ELR (cell line): ENCODE data around the gene TRIM65.
A peak's percentile ranks its signal among the peaks of the same experiment; 100 is the strongest.
"Not testable (repeated sequence)": the region's sequence is repeated elsewhere in the genome, so short reads cannot be mapped to it uniquely, and the experiment has no call there.

ENCODE experiments used
- DNase-seq: peaks from one replicate; pipeline ENCODE4 v3.0.0-alpha.2; 2015; ENCODE audit warnings: low read depth

The TRIM65 gene

DNA sequence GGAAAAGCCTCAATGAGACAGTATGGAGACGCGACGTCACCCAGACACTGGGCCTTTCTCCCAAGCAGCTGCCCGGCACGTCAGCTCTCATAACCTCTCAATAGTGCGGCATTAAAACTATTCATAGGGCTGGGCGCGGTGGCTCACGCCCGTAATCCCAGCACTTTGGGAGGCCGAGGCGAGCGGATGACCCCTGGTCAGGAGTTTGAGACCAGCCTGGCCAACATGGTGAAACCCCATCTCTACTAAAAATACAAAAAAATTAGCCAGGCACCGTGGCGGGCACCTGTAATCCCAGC lies 45.1 kb downstream of the TRIM65 start:
- DNase-seq, result not testable (repeated sequence)

DNA sequence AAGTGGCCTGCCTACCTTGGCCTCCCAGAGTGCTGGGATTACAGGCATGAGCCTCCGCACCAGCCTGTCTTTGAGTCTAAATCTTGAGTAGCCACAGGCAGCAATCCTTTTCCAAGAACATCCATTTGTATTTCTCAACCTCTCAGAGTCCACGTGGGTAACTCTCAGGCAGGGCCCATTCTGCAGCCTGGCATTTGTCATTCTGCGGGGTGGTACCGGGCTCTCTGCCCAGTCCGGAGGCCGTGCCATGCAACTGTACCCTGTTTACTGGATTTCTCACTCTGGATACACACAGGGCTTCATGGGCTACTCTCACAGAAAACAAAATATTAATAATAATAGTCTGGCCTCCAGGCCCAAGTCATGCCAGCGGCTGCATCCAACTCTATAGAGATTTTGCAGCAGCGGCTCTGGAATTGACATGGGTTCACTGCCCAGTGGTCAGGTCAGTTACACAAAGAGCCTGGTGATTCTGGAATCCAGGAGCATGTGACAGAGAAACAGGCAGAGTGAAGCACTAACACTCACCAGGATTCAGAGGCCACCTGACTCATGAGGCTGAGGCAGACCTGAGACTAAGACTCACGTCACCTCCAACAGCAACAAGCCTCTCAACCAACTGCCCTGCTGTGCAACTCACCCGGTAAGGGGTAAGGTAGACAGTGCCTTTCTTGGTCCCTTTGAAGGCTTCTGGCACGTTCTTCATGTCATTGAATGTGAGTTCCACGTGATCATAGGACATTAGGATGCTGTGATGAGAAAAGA lies 45.6 kb downstream of the TRIM65 start:
- peak; percentile 42 for DNase-seq

DNA sequence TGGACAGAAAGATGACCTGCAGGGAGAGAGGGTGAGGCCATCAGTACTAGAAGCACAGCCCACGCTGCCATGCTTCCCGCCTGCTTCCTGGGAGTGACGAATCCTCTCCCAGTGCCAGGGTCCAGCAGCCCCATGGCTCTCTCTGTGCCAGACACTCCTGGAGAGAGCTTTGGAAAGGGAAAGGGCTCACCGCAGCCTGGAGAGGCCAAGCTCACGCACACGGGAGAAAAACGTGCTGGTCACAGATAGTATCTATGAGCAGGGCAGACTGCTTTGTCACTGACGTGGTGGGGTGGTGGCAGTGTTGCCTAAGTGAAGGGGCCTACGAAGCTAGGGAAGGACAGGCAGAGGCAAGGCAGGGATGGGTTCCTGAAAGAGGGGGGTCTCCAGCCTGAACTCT lies 47.0 kb downstream of the TRIM65 start:
- no peak for DNase-seq

DNA sequence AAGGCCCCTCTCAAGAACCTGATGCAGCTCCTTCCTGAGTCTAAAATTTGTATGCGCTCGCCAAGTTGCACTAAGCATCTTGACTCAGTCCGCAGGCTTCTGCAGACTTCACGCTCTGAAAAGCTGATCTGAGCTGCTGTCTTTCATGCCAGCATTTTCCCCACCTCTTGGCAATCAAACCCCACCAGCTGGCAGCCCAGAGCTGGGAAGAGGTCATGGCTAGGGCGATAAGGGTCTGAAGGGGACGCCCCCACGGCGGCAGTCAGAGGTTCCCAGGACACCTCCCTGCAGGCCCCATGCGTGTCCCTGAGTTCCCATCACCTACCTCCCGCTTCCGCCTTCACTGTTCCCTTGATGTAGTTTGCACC lies 47.5 kb downstream of the TRIM65 start:
- DNase-seq, result no peak

DNA sequence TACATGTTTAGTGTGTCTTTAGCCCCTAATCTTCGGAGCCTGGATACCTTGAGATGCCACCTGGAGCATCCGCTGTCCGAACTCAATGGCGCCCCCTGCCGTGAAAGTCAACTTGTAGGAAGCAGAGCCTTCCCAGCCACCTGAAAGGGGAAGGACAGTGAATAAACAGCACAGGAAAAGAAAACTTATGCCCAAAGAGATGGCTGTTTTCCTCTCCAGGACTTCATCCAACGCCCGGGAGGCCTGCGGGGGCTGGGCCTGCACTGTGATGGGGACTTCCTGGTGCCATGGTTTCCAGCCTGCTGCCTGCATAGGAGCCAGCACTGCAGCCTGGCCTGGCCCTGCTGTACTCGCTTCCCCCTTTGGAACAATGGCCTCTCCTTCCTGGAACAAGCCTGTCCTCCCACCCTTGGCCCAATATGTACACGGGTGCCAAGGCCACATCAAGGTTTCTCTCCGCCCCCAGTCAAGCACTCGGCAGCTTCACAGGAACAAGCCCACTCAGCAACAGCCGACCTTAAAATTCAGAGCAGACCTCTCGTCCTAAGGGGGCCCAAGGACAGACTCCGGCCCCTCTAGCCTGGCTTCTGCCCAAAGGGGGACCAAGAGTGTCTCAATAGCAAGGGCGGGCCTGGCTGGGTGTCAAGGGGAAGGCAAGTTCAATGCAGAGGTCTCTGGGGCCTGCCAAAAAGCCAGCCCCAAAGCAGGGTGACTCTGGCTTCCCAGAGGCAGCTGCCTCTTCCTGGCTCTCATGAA lies 48.0 kb downstream of the TRIM65 start:
- DNase-seq, result peak; percentile 75

DNA sequence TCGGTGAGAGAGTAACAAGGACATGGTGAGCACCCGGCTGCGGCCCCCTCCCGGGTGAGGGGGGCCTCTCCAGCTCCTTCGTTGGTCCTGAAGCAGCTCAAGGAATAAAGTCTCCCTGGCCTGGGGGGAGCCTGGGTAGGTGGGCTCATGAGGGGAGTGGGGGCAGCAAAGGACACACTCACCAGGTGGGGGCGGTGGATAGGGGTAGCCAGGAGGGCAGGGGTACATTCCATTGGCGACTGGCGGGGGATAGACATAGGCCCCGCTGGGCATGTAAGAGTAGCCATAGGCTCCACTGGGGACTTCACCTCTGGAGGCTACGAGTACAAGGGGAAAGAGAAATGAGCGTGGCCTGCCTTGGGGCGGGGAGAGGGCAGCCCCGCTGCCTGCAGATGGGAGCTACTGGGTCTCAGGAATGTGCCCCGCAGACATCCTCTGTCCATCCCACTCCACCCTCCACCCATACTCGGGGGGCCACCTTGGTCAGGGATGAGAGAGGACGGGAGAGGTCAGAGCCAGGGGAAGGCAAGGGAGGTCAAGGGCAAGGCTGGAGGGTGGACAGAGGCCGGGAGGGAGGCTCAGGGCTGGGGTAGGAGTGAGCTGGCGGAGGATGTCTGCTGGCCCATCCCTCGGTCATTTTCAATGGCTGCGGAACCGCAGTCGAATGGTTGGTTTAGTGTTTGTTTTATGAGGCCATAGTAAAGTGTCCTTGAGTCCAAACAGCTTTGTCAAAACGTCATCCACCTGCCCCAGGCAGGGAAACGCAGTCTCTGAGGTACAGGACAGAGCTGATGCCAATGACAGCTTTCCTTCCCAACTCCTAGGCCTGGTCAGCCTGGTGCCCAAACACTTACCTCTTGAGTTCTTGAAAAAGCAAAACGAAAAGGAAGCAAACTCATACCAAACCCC lies 48.9 kb downstream of the TRIM65 start:
- no peak for DNase-seq

DNA sequence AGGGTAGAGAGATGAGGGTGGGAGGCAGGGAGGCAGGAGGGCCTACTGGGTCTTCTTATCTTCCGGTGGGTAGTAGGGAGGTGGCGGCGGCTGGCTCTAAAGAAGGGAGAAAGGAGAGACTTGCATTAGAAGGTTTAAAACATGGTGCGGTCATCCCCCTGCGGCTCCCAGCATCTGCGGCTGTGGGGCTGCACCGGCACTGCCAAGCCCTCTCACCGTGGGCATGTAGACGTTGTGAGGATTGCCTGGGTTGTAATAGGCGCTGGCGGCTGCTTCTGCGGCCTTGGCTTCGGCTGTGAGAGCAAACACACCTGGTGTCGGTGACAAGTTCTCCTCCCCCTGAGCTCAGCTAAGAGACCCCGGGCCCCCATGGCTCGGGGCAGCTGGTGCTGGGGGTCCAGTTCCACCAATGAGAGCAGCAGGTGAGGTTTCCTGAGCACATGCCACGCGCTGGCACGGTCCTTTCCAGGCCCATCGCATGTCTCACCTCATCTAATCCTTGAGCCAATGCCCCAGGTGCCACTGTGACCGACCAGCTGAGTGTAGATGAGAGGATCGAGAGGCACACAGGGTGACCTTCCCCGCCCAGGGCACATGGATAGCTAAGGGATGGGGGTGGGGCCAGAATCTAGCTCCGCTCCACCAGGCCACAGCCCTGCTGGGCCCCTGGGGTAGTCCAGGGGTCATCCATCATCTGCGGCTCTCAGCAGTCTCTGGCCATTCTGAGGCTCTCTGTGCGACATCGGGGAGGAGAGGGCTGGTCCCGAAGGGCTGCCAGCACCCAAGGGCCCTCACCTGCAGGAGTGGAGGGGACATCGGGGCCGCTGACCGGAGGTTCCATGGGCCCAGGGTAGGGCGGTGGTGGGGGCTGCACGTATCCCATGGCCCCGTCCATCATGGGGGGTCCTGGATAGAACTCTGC lies 49.8 kb downstream of the TRIM65 start:
- DNase-seq, result no peak

DNA sequence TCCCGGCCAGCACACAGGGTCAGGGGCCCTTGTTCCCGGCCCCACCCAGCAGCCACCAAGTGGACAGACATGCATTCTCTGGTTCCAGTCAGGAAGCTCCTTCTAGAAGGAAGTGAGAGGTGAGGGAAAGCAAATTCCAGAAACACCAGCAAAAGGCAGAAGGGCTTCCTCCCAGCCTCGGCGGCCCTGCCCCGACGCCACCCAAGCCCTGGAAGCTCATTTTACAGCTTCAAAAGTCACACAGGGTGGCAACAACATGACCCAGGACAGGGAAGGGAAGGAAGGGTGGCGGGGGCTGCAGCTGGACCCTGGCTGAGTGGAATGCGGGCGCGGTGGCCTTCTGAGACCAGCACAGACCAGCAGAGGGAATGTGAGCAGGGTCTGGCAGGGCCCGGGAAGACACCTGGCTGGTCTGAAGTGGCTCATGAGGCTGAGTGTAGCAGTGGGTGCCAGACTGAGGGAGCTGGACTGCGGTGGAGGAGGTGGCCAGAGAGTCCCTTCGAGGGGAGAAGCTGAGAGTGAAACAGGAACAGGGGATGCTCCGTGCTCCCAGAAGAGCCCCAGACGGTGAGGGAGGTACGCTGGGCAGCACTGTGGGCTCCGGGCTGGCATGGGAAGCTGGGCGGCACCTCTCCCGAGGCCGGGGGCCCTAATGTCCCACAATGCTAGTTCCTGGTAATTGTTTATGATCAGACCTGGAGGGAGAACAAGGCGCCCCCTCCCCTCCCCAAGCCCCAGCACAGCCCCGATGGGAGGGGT lies 50.6 kb downstream of the TRIM65 start:
- no peak for DNase-seq

DNA sequence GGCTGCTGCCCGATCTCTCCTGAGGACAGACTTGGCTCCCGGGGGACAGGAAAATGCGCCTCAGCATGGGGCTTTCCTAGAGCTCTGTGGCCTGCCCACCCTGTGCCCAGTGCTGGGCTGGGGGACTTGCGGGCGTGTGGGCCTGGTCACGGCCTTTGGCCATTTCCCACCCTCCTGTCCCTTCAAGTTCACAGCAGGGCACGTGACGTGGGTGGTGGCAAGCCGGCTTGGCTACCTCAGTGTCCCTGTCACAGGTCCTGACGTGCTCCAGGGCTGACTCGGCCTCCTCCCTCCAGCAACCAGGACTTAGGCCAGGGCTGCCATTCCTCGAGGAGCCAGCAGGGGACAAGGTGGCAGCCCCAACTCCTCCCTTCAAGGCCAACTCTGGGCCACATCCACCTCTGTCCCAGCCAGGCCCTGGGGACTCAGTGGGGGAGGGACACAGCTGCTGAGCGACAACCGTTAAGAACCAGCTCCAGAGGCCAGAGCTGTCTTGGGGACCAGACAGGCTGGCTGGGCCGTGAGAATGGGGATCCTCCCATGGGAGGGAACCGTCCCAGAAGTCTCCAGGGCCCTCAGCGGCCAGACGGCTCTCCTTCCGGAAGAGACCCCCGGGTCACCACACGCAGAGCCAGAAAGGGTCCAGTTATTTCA lies 51.6 kb downstream of the TRIM65 start:
- peak; percentile 83 for DNase-seq

DNA sequence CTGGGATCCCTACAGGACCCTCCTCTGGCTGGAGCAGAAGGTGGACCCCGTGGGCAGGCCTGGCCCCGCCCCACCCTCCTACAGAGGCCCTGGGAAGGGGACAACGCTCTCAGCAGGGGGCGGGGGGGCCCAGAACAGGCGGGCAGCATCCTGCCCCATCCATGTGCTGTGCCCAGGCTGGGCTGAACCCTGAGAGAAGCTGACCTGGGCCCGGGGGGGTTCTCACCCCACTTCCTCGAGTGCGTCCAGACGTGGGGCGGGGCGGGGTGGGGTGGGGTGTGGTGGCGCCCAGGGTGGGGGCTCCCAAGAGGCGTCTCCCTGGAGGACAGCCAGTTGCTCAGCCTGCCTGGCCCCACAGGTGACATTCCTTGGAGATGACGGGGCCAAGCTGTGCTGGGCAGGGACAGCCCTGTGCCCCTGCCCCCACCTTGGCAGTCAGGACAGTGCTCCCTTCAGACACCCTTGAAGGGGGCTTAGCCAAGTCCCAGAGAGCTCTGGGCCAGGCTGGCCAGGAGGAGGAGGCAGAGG lies 52.2 kb downstream of the TRIM65 start:
- DNase-seq, result no peak

DNA sequence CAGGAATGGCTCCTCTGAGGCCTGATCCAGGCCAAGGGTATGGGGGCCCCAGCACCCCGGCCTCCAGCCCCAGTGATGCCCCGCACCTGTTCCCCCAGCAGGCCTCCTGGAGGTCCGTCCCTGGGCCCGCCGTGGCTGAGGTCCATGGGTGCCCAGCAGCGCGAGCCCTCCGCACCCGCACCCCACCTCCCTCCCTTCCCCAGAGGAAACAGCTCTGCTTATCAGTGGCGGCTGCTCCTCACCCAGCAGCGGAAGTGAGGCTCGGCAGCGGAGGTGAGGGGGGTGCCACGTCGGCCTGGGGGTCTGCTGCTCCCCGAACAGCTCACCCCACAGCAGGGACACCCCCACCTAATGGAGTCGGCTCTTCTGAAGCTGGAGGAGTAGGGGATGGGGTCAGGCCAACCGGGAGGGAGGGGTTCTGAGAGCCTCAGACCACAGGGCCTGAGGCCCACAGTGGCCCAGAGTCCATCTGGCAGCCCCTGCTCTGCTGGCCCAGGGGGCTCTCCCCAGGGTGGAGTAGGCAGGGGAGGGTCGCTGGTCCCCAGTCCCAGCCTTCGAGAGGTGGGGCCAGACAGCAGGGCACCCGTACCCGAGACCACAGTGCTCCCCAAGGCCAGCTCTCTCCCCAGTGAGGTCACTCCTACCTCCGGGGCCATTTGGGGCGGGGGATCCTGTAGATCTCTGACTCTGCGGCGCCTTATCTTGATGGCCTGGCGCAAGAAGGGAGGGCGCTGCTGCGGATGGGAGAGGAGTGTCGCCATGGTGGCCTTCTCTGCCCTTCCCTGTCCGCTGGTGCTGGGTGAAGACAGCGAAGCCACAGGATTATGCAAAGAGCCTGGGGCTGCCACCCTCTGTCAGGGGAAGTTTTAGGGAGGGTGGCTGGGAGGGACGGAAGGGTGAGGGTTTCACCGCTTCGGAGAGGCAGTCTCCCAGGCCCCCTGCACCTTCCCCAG lies 52.9 kb downstream of the TRIM65 start, which contains the start of gene UNC13D:
UNC13D (minus strand) TSS at position 828 of the 953 bp plus-strand sequence; CDS start at position 761, 67 bp downstream.
- no peak for DNase-seq

DNA sequence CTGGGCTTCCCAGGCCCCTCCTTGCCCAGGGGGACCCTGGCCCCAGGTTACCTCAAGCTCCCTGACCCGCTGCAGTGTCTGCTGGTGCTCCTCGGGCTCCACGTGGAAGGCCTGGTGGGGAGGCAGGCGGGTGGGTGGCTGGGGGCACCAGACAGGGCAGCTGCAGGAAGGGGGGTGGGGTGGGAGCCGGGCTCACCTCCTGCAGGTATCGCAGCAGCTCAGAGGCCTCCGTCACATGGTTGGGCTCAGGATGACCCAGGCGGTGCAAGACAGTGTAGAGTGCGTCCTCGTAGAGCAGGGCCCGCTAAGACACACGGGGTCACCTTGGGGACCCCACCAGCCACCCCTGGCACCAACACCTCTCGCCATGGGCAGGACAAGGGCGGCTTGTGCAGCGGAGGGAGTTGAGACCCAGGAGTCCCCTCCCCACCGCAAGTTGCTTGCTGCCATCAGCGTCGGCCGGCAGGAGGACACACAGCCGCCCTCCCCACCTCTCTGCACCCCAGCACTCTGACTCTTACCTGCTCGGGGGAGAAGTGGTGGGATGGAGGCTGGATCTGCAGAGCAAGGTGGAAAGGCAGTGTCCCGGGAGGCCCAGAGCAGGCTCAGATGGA lies 53.7 kb downstream of the TRIM65 start:
- DNase-seq, result no peak

DNA sequence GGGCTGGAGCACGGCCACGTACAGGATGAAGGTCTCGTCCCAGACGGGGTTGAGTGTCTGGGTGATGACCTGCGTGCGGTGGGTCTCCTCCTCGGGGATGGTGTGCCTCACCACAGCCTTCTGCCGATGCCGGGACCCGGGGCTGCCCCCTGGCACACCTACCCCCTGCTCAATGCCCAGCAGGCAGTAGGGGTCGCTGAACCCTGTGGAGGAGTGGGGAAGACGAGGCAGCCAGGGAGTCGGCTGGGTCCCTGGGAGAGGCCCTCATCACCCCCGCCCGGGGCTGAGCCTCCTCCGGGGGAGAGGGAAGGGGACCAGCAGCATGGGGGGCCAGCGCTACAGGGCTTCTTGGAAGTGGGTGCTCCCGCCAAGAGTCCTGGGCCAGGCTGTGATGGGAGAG lies 54.3 kb downstream of the TRIM65 start:
- DNase-seq, result no peak

DNA sequence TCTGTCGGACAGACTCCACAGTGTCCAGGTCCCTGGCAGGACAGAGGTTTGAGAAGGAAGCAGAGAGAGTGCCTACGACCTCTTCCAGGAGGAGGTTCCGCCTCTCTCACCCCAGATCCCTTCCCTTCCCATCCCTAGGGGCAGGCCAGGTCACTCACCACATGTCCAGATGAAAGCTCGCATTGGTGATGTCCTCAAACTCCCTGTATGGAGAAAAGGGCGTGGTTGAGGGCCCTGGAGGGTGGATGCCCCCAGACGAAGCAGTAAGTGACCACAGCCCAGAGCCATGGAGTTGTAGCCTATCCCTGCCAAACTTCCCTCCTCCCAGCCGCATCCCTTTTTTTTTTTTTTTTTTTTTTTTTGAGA lies 56.0 kb downstream of the TRIM65 start:
- DNase-seq, result no peak

DNA sequence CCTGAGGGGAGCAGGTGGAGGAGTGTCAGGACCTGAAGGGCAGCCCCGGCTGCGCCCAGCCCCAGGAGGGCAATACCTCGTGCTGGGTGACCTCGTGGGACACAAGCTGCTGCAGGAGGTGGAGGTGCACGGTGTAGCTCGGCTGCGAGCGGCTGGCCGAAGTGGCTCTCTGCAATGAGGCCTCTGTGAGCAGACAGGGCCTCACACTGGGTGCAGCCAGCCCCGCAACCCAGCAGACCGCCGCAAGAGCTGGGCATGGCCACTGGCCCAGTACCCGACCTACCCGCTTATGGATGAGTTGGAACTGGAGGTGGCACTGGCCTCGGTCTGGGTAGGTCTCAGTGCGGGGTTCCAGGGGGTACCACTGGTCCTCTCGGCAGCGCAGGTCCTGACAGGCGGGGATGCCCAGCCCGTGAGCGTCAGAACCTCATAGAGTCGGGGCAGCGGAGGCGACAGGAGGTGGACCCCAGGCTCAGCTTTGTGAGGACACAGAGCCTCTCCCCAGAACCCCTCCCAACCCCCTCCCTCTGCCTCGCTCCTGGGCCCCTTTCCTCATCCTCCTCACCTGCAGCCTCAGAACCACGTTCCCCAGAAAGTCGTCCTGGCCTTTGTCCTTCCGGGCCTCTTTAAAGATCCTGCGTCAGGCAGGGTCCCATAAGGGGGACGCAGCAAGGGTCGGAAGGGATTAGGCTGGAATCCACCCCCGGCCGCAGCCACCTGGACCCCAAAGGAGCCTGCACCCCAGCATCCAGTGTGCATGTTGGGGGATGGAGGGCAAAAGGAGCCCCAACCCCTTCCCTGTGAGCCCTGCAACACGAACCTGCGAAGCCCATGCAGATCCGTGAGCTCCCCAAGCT lies 56.6 kb downstream of the TRIM65 start:
- no peak for DNase-seq
